ENCODE results near the gene ZNF385B. TPM values are rescaled to one million over a fixed set of nuclear protein-coding genes. Genes with fewer than 3 reads are reported as not detected.

The ZNF385B gene
- total RNA-seq, 1 experiment from 2014 or later = 0.28 TPM

DNA sequence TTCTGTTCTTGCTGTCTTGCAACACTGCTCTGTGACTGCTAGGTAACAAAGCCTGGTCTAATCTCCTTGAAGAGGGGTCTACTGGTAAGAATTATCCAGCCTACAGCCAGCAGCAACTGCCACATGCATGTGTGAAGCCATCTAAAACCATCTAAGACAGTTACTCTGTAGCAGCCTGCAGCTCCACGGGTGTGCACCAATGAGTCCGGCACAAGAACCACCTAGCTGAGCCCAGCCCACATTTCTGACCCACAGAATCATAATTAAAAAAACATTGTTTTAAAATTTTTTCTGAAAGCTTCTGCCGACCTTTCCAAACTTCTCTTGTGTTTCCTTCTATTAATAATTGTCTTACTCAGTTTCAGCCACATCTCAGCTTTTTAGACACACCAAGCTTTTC is 102.8 kb downstream of the ZNF385B start:
- no peak for ATAC-seq
- POLR2A ChIA-PET = no interaction called here
- BruUV-seq (replicated peaks) = no TSS peak
- no peak overlapping the region for H3K4me3 ChIP-seq (ENCODE audit: low read depth in 2 of 2, low read length in 2 of 2)
- in situ Hi-C loops (cut with HindIII; ENCODE audit: low pct_unique_long_range_greater_than_20kb, low sequenced_read_pairs) = no loop called here
- intact Hi-C loops (cut with micrococcal nuclease; ENCODE audit: unreplicated experiment) = loop anchor here (10.0 kb wide), 1 partner anchor 994 kb away; no protein-coding TSS in a partner anchor
- no peaks in the 10 kb centered on the region for H3K27me3 ChIP-seq (ENCODE audit: control insufficient read depth, insufficient read depth, low read length)
- CTCF ChIA-PET = no interaction called here
- TF ChIP-seq SIN3A (IDR thresholded peaks at IDR 0.05; ENCODE audit: borderline replicate concordance, insufficient read depth, low read depth, low read length) = no peak
- TF ChIP-seq, protein P1, sequence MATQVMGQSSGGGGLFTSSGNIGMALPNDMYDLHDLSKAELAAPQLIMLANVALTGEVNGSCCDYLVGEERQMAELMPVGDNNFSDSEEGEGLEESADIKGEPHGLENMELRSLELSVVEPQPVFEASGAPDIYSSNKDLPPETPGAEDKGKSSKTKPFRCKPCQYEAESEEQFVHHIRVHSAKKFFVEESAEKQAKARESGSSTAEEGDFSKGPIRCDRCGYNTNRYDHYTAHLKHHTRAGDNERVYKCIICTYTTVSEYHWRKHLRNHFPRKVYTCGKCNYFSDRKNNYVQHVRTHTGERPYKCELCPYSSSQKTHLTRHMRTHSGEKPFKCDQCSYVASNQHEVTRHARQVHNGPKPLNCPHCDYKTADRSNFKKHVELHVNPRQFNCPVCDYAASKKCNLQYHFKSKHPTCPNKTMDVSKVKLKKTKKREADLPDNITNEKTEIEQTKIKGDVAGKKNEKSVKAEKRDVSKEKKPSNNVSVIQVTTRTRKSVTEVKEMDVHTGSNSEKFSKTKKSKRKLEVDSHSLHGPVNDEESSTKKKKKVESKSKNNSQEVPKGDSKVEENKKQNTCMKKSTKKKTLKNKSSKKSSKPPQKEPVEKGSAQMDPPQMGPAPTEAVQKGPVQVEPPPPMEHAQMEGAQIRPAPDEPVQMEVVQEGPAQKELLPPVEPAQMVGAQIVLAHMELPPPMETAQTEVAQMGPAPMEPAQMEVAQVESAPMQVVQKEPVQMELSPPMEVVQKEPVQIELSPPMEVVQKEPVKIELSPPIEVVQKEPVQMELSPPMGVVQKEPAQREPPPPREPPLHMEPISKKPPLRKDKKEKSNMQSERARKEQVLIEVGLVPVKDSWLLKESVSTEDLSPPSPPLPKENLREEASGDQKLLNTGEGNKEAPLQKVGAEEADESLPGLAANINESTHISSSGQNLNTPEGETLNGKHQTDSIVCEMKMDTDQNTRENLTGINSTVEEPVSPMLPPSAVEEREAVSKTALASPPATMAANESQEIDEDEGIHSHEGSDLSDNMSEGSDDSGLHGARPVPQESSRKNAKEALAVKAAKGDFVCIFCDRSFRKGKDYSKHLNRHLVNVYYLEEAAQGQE (IDR thresholded peaks at IDR 0.05; ENCODE audit: insufficient read depth in 1 of 2, low read depth in 2 of 2, low read length in 1 of 2) = no peak
- H3K27ac ChIP-seq (ENCODE audit: low read length) = no peak overlapping the region
- H3K9me3 ChIP-seq (ENCODE audit: control insufficient read depth, insufficient read depth, low read depth, low read length) = no peaks in the 10 kb centered on the region
- no peaks in the 10 kb centered on the region for H3K4me1 ChIP-seq (ENCODE audit: control insufficient read depth, insufficient read depth, low read length)
- DNase-seq (ENCODE audit: low read depth, low spot score) = no peak
- H3K36me3 ChIP-seq (ENCODE audit: control insufficient read depth, insufficient read depth, low read length) = no peaks in the 10 kb centered on the region

DNA sequence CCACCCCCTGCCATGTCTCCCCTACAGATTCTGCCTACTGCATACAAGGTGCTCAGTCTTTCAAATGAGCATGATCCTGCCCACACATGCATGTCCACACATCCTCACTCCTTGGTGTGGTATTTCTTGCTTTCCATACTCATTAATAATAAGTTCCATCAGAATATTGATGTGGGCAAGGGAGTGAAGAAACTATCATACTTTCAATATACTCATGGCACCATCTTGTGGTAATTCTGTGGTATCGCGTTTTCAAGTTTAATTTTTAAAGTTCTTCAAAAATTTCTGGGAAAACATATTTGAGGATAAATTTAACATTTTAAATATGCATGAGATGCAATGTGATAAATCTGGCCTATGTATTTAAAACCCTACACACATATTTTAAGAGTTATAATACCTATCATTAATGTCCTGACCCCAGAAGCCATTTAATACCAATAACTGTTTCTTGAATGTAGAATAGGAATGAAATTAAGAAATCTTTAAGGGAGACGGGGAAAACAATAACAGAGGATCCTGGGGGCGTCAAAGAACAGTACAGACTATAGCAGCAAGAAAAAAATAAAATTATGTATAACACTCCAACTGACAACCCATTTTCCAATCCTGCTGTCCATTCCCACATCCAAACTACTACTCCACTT is 110.1 kb downstream of the ZNF385B start:
- H3K27me3 ChIP-seq (ENCODE audit: control insufficient read depth, insufficient read depth, low read length) = no peaks in the 10 kb centered on the region
- H3K9me3 ChIP-seq (ENCODE audit: control insufficient read depth, insufficient read depth, low read depth, low read length) = no peaks in the 10 kb centered on the region
- in situ Hi-C loops (cut with HindIII; ENCODE audit: low pct_unique_long_range_greater_than_20kb, low sequenced_read_pairs) = no loop called here
- POLR2A ChIA-PET = no interaction called here
- DNase-seq (ENCODE audit: low read depth, low spot score) = peak; percentile 10
- intact Hi-C loops (cut with micrococcal nuclease; ENCODE audit: unreplicated experiment) = loop anchor here (2.0 to 10.0 kb wide), 3 partner anchors 328 to 986 kb away; no protein-coding TSS in a partner anchor
- no peaks in the 10 kb centered on the region for H3K4me1 ChIP-seq (ENCODE audit: control insufficient read depth, insufficient read depth, low read length)
- BruUV-seq (replicated peaks) = no TSS peak
- H3K36me3 ChIP-seq (ENCODE audit: control insufficient read depth, insufficient read depth, low read length) = no peaks in the 10 kb centered on the region
- no peak overlapping the region for H3K4me3 ChIP-seq (ENCODE audit: low read depth in 2 of 2, low read length in 2 of 2)
- TF ChIP-seq TCF7L2 (IDR thresholded peaks at IDR 0.05; ENCODE audit: low read depth, low read length) (no peak), SIN3A (IDR thresholded peaks at IDR 0.05; ENCODE audit: borderline replicate concordance, insufficient read depth, low read depth, low read length) (no peak), POLR2AphosphoS5 (IDR thresholded peaks at IDR 0.05; ENCODE audit: low read depth, low read length) (no peak)
- TF ChIP-seq, protein P2, sequence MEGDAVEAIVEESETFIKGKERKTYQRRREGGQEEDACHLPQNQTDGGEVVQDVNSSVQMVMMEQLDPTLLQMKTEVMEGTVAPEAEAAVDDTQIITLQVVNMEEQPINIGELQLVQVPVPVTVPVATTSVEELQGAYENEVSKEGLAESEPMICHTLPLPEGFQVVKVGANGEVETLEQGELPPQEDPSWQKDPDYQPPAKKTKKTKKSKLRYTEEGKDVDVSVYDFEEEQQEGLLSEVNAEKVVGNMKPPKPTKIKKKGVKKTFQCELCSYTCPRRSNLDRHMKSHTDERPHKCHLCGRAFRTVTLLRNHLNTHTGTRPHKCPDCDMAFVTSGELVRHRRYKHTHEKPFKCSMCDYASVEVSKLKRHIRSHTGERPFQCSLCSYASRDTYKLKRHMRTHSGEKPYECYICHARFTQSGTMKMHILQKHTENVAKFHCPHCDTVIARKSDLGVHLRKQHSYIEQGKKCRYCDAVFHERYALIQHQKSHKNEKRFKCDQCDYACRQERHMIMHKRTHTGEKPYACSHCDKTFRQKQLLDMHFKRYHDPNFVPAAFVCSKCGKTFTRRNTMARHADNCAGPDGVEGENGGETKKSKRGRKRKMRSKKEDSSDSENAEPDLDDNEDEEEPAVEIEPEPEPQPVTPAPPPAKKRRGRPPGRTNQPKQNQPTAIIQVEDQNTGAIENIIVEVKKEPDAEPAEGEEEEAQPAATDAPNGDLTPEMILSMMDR (IDR thresholded peaks at IDR 0.05) = peak; percentile 67
- no peak for ATAC-seq
- CTCF ChIA-PET = no interaction called here
- H3K27ac ChIP-seq (ENCODE audit: low read length) = no peak overlapping the region

DNA sequence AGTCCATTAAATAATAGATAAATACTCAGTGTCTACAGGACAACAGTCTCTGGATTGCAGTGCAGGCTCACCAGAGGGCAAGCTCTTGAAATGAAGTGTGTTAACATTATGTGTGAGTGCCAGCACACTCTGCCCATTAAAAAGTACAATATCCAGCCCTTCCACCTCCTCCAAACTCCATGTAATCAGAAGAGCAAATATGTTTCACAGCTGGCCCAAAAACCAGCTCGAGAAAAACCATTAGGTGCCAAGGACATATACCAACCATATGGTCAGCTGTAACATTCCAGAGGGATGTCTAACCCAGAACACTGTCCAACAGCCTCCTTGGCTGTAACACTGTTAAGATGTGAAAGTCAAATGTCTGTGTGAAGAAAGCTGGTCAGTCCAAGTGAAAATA is 112.2 kb downstream of the ZNF385B start:
- no TSS peak for BruUV-seq (replicated peaks)
- TF ChIP-seq POLR2AphosphoS5 (IDR thresholded peaks at IDR 0.05; ENCODE audit: low read depth, low read length) = no peak
- TF ChIP-seq SIN3A (IDR thresholded peaks at IDR 0.05; ENCODE audit: borderline replicate concordance, insufficient read depth, low read depth, low read length) = no peak
- TF ChIP-seq, protein P2 (IDR thresholded peaks at IDR 0.05) = no peak
- TF ChIP-seq, protein P1 (IDR thresholded peaks at IDR 0.05; ENCODE audit: insufficient read depth in 1 of 2, low read depth in 2 of 2, low read length in 1 of 2) = no peak
- no peak for TF ChIP-seq TCF7L2 (IDR thresholded peaks at IDR 0.05; ENCODE audit: low read depth, low read length)
- H3K4me1 ChIP-seq (ENCODE audit: control insufficient read depth, insufficient read depth, low read length) = no peaks in the 10 kb centered on the region
- no peak for ATAC-seq
- no peak overlapping the region for H3K4me3 ChIP-seq (ENCODE audit: low read depth in 2 of 2, low read length in 2 of 2)
- no peaks in the 10 kb centered on the region for H3K9me3 ChIP-seq (ENCODE audit: control insufficient read depth, insufficient read depth, low read depth, low read length)
- H3K27me3 ChIP-seq (ENCODE audit: control insufficient read depth, insufficient read depth, low read length) = no peaks in the 10 kb centered on the region
- H3K27ac ChIP-seq (ENCODE audit: low read length) = no peak overlapping the region
- ChIA-PET CTCF (no interaction called here), POLR2A (no interaction called here)
- DNase-seq (ENCODE audit: low read depth, low spot score) = no peak
- intact Hi-C loops (cut with micrococcal nuclease; ENCODE audit: unreplicated experiment) (loop anchor here (10.0 kb wide), 1 partner anchor 954 kb away; no protein-coding TSS in a partner anchor), in situ Hi-C loops (cut with HindIII; ENCODE audit: low pct_unique_long_range_greater_than_20kb, low sequenced_read_pairs) (no loop called here)
- H3K36me3 ChIP-seq (ENCODE audit: control insufficient read depth, insufficient read depth, low read length) = no peaks in the 10 kb centered on the region

Data from Panc1 (cell line).